ENCODE data around the gene RNF5.

Gene RNF5

DNA sequence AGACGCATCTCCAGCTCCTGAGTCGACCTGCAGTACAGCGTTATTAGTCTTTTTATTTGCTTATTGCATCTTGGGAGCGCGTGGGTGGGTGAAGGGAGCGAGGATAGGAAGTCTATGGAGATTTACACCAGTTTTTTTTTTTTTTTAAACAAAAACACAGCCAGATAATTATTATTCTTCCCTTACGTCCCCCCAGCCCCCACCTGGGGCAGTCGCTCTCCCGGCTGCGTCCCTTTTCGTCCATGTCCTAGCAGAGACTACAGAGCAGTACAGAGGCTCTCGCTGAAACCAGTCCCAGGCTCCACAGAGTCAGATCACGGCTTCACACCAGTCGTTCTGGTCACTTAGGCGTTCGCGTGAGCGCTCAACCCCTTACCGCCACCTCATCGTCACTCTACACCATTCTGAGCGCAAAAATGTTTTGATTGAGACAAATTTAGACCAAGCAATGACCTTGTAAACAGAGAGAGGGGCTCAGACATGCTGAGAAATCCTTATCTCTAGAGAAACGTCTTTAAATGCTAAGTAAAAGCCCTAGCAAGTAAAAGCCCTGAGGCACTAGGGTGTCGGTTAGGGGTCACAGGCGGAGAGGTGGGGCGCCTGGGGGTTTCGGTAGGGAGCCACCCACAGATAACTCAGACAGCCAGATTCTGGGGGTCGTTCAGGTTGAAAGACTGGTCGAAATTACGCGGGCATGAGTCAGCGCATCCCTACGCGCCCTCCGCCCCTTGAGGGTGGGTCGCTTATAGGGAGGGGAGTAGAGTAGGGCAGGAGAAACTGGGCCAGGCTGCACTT lies 25.2 kb upstream of the RNF5 start:
- DNase-seq: no peak

DNA sequence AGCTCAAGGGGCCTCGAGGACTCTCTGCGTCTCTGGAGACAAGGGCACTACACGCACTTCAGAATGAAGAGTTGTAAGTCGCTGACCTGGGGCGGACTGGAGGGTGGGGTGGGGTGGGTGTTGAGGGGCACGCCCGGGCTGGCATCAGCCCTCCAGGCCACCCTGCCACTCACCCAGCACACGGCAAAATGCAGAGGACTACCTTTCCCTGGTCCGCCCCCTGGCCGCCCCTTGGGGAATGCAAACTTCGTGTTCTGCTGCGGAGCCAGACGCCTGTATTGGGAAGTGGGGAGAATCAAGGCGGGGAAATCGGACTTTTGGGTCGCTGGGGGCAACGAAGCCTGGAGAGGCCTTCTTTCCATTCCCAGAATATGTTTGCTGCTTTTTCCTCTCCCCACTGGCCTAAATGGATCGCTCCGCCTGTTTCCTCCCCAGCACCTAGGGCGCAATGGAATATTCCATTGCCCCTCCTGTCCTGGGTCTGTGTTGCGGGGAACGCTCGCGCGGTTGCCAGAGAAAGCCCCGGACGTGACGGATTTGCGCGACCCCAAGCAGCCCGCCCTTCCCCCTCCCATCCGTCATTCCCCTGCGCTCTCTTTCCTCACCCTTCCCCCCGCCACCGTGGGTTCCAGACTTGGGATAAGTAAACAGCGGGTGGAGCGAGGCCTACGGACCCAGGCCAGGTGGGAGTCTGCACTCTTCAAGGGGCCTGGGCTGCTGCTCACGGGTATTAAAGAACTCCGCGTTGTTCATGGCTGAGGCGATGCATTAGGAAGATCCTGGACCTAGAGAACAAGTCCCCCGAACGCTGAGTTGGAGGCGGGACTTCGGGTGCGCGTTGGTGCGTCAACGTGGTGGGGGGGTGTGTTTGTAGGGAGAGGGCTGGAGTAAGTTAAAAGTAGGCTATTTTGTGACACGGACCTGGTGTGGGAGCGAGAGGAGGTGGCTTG lies 24.4 kb upstream of the RNF5 start, which contains the start of gene PPT2:
TSS of gene PPT2 (plus strand) at position 578 of the 950 bp plus-strand sequence. CDS start 454 bp downstream, outside the sequence.
- DNase-seq: peak; percentile 41

DNA sequence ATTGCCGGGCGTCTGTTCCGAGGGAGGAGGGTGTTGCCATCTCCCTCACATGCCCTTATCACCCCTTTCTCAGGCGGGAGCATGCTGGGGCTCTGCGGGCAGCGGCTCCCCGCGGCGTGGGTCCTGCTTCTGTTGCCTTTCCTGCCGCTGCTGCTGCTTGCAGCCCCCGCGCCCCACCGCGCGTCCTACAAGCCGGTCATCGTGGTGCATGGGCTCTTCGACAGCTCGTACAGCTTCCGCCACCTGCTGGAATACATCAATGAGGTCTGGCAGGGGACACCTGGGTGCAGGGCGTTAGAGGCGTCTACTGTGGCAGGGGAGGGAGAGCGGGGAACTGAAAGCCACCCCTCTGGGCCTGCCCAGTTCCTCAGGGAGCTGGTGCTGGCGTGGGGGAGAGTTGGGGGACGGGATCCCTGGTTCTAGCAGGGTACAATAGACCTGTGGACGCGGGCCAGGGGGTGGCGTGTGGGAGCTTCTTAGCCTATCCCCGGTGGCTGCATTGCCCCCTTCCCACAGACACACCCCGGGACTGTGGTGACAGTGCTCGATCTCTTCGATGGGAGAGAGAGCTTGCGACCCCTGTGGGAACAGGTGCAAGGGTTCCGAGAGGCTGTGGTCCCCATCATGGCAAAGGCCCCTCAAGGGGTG lies 23.6 kb upstream of the RNF5 start:
- no peak for DNase-seq

DNA sequence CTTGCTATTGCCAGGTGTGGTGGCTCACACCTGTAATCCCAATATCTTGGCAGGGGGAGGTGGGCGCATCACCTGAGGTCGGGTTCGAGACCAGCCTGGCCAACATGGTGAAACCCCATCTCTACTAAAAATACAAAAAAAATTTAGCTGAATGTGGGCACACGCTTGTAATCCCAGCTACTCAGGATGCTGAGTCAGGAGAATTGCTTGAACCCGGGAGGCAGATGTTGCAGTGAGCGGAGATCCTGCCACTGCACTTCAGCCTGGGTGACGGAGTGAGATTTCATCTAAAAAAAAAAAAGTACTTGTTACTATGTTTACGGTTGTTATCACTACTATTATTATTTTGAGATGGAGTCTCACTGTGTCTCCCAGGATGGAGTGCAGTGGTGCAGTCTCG lies 21.3 kb upstream of the RNF5 start:
- no peak for DNase-seq

DNA sequence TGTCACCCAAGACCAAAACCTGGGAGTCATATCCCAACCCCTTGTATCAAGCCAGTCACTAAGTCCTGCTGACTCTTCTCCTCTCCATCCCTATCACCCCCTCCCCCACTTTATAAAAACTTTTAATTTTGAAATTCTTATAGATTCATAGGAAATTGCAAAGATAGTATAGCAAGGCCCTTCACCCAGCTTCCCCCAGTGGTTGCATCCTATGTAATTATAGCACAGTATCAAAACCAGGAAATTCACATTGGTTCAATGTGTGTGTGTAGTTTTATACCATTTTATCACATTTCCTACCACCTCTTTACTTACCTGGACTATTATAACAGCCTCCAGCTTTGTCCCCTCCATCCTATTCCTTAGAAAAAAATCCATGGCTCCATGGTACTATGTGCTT lies 20.2 kb upstream of the RNF5 start:
- no peak for DNase-seq

DNA sequence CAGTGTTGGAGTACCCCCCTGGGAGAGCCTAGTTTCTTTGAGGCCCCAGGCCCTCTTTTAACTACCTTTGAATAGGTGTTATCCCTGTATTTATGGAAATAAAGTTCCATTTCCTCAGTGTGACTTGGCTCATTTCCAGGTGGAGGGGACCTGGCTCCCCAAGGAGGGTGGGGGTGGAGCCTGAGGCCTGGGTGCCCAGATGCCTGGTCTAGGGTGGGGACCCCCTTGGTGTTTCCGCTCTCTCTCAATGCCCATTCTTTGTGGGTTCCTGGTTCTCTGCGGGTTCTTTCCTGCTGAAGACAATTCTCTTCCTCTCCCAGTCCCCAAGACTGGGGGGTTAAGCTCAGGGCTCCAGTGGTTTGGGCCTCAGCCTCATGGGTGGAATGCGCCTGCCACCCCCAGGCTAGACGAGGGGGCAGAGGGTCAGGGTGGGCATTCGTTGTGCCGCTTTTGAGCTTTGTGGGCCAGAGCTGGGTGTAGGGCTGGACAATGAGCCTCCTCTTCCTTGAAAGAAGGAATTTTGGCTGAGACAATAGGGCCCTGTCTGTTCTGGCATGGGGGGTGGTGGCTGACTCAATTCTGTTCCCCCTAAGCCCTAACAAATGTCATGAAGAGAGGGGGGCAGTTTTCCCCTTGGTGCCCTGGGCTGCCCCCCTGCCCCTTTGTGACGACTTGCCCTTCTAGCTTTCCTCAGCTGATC lies 14.5 kb upstream of the RNF5 start:
- DNase-seq: no peak

DNA sequence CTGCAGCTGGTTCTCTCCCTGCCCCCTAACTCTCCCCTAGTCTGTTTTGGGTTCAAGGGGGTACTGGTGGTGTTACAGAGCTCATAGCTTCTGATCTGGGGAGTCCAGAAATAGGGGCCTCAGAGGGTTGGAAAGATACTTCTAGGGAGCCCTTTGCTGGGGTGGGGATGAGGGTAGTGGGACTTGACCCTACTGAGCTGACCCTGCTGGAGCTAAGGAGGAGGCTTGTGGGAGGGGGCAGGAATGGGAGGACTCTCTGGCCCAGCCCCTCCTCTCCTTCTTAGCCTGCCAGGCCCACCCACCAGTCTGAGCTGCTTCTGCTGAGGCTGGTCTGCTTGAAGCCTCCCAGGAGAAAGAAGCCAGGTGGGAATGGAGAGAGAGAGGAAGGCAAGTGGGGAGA lies 13.9 kb upstream of the RNF5 start, which contains the start of gene EGFL8:
TSS of gene EGFL8 (plus strand) at position 301 of the 400 bp plus-strand sequence. CDS start 1,571 bp downstream, outside the sequence.
- no peak for DNase-seq

DNA sequence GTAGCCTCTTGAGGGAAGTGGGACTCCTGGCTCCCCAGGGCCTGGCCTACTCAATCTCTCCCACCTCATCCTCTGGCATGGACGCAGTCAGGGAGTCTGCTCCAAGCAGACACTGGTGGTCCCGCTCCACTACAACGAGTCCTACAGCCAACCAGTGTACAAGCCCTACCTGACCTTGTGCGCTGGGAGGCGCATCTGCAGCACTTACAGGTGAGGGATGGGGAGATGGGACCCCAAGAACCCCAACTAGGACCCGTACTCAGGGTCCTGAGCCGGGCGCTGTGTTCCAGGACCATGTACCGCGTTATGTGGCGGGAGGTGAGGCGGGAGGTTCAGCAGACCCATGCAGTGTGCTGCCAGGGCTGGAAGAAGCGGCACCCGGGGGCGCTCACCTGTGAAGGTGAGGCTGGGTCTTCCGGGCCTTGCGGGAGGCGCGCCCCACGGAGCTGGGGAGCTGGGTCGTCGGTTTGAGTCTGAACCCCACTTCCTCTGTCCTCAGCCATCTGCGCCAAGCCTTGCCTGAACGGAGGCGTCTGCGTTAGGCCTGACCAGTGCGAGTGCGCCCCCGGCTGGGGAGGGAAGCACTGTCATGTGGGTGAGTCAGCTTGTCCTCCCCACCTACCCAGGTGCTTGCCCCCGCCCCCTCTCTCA lies 11.7 kb upstream of the RNF5 start:
- DNase-seq: no peak

DNA sequence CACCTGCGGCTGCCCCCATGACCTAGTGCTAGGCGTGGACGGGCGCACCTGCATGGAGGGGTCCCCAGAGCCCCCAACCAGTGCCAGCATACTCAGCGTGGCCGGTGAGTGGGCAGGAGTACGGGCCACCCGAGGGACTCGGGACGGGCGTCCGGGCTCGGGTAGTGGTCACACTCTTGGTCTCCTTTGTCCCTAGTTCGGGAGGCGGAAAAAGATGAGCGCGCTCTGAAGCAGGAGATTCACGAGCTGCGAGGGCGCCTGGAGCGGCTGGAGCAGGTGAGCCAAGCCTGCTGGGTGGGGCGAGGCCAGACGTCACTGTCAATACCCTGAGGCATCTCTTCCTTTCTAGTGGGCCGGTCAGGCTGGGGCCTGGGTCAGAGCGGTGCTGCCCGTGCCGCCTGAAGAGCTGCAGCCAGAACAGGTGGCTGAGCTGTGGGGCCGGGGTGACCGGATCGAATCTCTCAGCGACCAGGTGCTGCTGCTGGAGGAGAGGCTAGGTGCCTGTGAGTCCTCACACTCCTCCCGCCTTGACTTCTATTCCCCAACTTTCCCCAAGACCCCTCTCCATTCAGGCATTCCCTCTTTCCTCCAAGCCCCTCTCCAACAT lies 10.9 kb upstream of the RNF5 start:
- no peak for DNase-seq

DNA sequence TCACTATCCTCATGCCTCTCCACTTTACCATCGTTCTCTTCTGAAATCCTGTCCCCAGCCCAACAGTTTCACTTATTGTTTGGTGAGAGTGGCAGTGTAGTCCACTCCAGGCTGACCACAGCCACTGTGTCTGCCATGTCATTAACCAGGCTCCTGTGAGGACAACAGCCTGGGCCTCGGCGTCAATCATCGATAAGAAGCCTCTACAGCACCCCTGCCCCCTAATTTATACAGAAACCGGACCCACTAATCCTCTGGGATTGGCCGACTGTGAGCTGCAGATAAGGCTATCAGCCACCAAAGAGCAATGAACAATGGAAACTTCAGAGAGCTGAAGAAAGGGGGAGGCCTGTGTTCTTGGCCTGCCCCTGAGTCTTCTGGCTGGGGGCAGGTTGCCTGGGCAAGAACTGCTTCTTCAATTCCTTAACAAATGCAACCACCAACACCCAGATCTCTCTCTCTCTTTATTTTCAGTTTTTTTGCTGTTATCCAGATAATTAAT lies 10.4 kb upstream of the RNF5 start:
- no peak for DNase-seq

DNA sequence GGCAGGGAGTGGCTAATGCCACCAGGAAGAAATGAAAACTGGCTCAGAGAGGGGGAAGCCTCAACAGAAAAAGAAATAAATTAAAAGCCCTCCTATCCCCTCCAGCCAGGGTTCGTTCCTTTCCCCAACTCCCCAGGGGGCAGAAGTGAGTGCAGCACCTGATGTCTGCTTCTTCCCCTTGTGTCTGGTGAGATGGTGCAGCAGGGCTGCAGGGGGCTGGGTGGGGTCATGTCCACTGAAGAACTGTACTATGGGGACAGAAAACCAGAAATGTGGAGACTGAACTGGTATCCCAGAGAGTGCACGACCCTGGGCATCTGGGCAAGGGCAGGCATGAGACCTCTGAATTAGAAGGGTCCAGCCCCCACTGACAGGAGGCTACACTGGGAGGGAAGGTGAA lies 9.9 kb upstream of the RNF5 start:
- no peak for DNase-seq

DNA sequence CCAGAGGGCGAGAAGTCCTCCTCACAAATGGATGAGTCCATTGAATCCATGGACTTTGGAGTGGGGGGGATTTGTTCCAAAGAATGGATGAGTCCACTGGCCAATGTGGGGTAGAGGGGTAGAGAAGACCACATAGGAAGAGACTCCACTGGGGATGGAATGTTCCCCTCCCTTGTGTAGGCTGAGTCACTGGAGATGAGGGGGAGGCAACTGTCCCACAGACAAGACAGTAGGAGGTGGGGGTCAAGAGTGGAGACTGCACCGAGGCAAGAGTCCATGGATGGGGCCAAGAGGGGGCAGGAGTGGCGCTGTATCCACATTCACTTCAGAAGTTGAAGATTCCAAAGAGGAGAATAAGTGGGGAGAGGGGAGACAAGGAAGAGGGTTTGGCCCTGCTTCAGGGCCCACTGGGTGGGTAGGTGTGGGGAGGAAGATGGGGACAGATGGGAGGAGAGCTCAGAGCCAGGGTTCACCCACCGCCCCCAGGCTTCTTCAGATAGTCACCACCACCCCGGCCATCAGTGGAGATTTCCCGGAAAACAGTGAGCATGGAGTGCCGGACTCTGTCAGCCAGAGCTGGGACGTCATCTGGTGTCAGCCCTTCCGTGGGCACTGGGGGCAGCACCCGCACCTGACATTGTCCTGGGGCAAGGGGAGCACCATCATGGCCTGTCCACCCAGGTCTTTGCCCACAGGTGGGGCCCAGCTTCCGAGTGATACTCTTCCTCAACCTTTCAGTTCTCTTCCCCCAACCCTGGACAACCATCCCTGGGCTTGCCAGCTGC lies 9.2 kb upstream of the RNF5 start:
- DNase-seq: no peak

DNA sequence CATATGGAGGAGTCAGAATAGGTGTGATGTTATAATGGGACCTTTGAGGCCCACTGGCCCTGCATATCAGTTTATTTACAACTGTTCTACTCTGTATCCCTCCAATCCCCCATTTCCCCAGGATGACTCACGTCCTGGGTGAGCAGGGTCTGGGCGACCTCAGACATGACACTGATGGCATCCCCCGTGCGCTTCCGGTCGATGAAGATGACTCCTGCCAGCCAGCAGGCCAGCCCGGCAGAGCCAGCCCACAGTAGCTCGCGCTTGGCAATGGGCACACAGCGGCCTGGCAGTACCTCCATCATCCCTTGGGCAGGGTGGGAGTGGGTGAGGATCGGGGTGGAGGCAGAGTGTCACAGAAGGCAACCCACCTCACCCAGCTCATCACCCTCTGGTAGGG lies 7.9 kb upstream of the RNF5 start:
- DNase-seq: no peak

DNA sequence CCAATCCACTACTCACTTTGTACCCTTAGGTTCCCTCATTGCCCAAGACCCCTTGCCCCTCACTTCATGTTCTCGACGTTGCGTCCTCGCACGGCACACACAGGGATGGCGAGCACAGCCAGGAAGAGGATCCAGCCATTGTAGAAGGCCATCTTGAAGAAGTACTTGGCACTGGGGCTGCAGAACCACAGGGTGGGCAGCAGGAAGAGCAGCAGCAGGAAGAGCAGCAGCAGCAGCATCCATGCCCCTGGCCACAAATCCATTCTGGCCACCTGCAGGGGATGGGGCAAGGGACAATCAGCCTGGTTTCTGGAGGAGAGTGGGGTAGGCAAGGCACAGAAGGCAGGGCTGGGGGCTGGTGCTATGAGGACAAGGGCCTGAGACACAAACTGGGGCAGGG lies 7.0 kb upstream of the RNF5 start:
- no peak for DNase-seq

DNA sequence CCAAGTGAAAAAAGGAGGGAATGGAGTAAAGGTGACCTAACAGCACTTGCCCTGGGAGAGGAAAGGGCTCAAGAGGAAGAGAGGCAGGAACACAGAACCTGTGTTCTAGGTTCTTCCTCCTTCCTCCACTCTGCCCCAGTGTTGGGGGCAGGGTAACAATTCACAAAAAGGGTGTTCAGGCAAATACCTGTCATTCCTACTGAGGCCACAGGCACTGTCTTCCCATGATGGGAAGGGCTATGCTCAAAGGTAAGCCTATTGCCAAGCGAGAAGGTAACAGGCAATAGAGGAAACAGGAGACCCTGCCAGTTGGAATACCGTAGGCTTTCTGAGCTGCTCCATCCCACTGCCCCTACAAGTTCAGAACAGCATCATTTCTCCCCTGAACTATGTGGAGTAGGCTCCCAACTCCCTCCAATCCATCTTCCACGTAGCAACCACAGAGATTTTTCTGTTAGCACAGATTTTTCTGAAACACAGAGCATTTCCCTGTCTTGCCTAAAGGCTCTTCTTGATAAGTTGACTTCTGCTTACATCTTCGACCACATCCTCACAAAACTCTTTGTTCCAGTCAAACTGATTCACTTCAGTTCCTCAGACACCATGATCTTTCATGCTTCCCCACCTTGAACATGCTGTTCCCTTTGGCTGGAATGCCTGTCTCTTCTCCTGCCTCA lies 5.0 kb upstream of the RNF5 start:
- no peak for DNase-seq

DNA sequence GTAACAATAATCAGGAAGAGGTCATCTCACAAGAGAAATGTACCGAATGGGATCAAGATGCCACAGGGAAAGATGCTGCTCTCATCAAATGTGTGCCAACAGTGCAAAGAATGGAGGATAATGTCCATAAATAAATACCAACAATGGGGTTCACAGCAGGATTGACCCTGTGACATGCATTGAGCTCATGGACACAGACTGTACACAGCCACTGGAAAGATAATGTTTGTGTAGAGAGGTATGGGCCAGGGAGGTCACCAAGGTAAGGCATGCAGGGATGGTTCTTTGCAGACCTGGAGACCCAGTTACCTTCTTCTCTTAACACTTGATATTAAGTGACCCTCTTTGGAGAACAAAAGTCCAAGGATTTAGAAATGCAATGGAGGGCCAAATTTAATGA lies 3.8 kb upstream of the RNF5 start:
- DNase-seq: no peak

DNA sequence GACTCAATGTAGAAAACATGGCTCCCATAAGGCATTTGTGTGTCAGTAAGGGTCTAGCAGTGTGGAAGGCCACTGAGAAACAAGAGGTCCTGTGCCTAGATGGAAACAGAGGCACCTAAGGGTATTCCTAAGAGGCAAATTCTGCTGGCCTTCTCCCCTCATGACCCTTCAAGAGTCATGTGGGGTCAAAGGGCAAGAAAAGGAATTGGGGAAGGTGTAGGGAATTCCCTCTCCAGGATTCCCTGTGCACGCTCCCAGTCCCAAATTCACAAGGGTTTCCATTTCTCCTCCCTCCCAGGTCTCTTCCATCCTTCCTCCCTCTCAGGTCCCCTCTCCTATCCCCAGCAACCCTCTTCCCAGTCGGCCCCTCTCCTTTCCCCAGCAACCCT lies 2.9 kb upstream of the RNF5 start:
- DNase-seq: no peak

DNA sequence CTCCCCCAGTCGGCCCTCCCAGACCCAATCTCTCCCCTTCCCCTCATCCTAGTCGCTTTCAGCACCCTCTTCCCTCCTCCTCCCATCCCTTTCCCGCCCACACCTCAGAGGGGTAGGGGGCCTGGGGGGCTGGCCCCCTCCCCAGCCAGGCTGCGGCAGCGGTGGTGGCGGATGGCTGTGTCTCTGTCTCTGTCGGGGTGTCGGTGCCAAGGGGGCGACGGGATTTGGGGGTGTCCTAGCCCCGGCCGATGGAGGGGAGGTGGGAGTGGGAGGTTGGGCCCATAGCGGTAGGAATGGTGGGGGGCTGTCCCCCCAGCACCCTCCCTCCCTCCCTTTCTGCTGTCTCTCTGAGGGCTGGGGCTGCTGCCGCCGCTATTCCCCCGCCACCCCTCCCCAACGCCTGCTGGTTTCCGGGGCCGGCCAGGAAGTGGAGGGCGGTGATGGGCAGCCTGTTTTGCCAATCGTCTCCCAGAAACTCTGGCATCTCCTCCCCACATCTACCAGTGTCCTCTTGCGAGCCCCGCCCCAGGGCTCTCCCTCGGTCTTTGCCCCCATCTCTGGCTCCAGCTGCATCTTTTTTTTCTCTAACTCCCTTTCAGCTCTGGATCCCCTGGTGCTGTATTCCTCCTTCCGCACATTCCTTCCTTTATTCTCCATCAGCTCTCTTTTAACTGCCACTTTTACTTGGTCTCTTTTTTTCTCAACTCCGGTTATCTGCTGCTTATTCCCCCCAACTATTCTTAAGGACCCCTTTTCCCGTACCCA lies 2.3 kb upstream of the RNF5 start, which contains the start of gene AGPAT1:
TSS of gene AGPAT1 (minus strand) at position 374 of the 765 bp plus-strand sequence. CDS start 4,588 bp downstream, outside the sequence.
- DNase-seq: peak; percentile 80

Data from NCI-H1436 treated with DMSO at 0.1 percent for 48 hours (cell line).